GM12892 (cell line): ENCODE data around the gene EFCAB5.

Source experiments
- POLR2A ChIP-seq: IDR thresholded peaks from 2 replicates; pipeline ENCODE4 v1.6.1; 2011; ENCODE audit warnings: low read depth, low read length, control low read depth
- POLR2AphosphoS5 ChIP-seq: IDR thresholded peaks from 2 replicates; pipeline ENCODE4 v1.6.1; 2011; ENCODE audit warnings: low read depth, low read length, control low read depth

GRCh38 chr17:29958947-29959657, 17.7 kb downstream of the EFCAB5 start:
- no peak for TF ChIP-seq POLR2A
- no peak for TF ChIP-seq POLR2AphosphoS5
